MCF 10A (cell line): Measurements from ENCODE around the gene CMTM4. TPM values are rescaled to one million over a fixed set of nuclear protein-coding genes. Genes with fewer than 3 reads are reported as not detected.
"Not testable (repeated sequence)": the region's sequence is repeated elsewhere in the genome, so short reads cannot be mapped to it uniquely, and the experiment has no call there.

Experiments used
- BruUV-seq: library from RNA; stranded (reverse); fragments of 400-500 nt; replicated peaks from 2 replicates; lab custom pipeline; 2021; lab: Mats Ljungman, UMichigan
- CTCF ChIA-PET: fragments of 300-600 bp; sonication (Branson Sonifier 250); formaldehyde crosslinking; extraction: SDS; loops from one replicate; lab custom pipeline; 2021; ENCODE audit warnings: antibody characterized with exemption, inconsistent platforms; lab: Yijun Ruan, JAX
- POLR2A ChIA-PET: fragments of 300-600, 350-650 bp; sonication (Branson Sonifier 250); formaldehyde crosslinking; extraction: SDS; loops from one replicate; lab custom pipeline; 2020; ENCODE audit warnings: antibody characterized with exemption, inconsistent platforms; lab: Yijun Ruan, JAX
- DNase-seq: peaks from one replicate; pipeline ENCODE4 v3.0.0-alpha.2; 2018; ENCODE audit not compliant: unreplicated experiment
- H3K27ac Mint-ChIP-seq: one replicate; pipeline ENCODE4 v1.8.0; 2022; ENCODE audit warnings: mild to moderate bottlenecking, low read depth, mixed read lengths; ENCODE audit not compliant: unreplicated experiment
- H3K27me3 Mint-ChIP-seq: one replicate; pipeline ENCODE4 v1.8.0; 2022; ENCODE audit warnings: mixed read lengths; ENCODE audit not compliant: insufficient read depth, unreplicated experiment
- H3K36me3 Mint-ChIP-seq: one replicate; pipeline ENCODE4 v1.8.0; 2022; ENCODE audit warnings: mild to moderate bottlenecking, moderate library complexity, mixed read lengths; ENCODE audit not compliant: insufficient read depth, unreplicated experiment
- H3K4me1 Mint-ChIP-seq: one replicate; pipeline ENCODE4 v1.8.0; 2022; ENCODE audit warnings: mixed read lengths; ENCODE audit not compliant: insufficient read depth, unreplicated experiment
- H3K4me3 Mint-ChIP-seq: one replicate; pipeline ENCODE4 v1.8.0; 2022; ENCODE audit warnings: mild to moderate bottlenecking, moderate library complexity, mixed read lengths; ENCODE audit not compliant: unreplicated experiment
- H3K9me3 Mint-ChIP-seq: one replicate; pipeline ENCODE4 v1.8.0; 2022; ENCODE audit warnings: mixed read lengths; ENCODE audit not compliant: unreplicated experiment
- intact Hi-C: fragments of 100-400 bp; cut with micrococcal nuclease; formaldehyde crosslinking; loops from 2 replicates; pipeline ENCODE4 v1.14.1; 2022
- total RNA-seq: library from RNA; stranded (reverse); gene quantifications from 2 replicates; pipeline ENCODE4 v1.2.3, GENCODE V29; 2022
- TF ChIP-seq, protein P1 (sequence below): fragments of 200-600 bp; IDR thresholded peaks from one replicate; pipeline ENCODE4 v1.8.0; 2022; ENCODE audit warnings: antibody characterized with exemption, mild to moderate bottlenecking; ENCODE audit not compliant: unreplicated experiment

The CMTM4 gene
- total RNA-seq, 1 experiment from 2014 or later: 27.2 TPM

DNA sequence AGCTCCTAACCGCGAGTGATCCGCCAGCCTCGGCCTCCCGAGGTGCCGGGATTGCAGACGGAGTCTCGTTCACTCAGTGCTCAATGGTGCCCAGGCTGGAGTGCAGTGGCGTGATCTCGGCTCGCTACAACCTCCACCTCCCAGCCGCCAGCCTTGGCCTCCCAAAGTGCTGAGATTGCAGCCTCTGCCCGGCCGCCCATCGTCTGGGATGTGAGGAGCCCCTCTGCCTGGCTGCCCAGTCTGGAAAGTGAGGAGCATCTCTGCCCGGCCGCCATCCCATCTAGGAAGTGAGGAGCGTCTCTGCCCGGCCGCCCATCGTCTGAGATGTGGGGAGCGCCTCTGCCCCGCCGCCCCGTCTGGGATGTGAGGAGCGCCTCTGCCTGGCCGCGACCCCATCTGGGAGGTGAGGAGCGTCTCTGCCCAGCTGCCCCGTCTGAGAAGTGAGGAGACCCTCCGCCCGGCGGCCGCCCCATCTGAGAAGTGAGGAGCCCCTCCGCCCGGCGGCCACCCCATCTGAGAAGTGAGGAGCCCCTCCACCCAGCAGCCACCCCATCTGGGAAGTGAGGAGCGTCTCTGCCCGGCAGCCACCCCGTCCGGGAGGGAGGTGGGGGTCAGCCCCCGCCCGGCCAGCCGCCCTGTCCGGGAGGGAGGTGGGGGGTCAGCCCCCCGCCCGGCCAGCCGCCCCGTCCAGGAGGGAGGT is 65.8 kb downstream of the CMTM4 start:
- H3K4me3 Mint-ChIP-seq, BruUV-seq, H3K9me3 Mint-ChIP-seq, POLR2A ChIA-PET, intact Hi-C loops, DNase-seq, H3K4me1 Mint-ChIP-seq, H3K27ac Mint-ChIP-seq, H3K27me3 Mint-ChIP-seq: not testable (repeated sequence)
- peaks cover 23% of the 10 kb centered on the region for H3K36me3 Mint-ChIP-seq
- CTCF ChIA-PET: interaction anchor here (1.6 kb wide), 1 partner anchor 21 kb away, joined by 3 read pairs; no protein-coding TSS in a partner anchor

DNA sequence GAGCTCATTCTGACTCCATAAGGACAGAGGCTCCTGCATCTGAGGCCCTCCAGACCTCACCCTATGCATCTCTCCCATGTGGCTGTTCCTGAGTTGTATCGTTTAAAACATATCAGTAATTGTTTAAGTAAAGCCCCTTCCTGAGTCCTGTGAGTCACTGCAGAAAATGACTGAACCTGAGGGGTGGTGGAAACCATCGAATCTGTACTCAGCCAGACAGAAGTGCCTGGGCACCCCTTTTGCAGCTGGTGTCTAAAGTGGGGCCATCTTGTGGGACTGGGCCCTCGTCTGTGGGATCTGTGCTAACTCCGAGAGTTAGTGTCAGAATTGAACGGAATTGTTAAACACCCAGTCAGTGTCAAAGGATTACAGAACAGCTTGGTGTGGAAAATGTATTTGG is 66.7 kb downstream of the CMTM4 start:
- H3K27me3 Mint-ChIP-seq: no peaks in the 10 kb centered on the region
- H3K4me1 Mint-ChIP-seq: no peaks in the 10 kb centered on the region
- DNase-seq: no peak
- no peak overlapping the region for H3K27ac Mint-ChIP-seq
- ChIA-PET POLR2A (interaction anchor here (1.5 kb wide), 1 partner anchor 21 kb away, joined by 5 read pairs; no protein-coding TSS in a partner anchor), CTCF (interaction anchor here (0.5 to 2.0 kb wide), 5 partner anchors 11 to 223 kb away, joined by 3 to 11 read pairs (median 3); no protein-coding TSS in a partner anchor)
- intact Hi-C loops: no loop called here
- no peaks in the 10 kb centered on the region for H3K9me3 Mint-ChIP-seq
- BruUV-seq: no TSS peak
- peaks cover 23% of the 10 kb centered on the region for H3K36me3 Mint-ChIP-seq
- TF ChIP-seq, protein P1, sequence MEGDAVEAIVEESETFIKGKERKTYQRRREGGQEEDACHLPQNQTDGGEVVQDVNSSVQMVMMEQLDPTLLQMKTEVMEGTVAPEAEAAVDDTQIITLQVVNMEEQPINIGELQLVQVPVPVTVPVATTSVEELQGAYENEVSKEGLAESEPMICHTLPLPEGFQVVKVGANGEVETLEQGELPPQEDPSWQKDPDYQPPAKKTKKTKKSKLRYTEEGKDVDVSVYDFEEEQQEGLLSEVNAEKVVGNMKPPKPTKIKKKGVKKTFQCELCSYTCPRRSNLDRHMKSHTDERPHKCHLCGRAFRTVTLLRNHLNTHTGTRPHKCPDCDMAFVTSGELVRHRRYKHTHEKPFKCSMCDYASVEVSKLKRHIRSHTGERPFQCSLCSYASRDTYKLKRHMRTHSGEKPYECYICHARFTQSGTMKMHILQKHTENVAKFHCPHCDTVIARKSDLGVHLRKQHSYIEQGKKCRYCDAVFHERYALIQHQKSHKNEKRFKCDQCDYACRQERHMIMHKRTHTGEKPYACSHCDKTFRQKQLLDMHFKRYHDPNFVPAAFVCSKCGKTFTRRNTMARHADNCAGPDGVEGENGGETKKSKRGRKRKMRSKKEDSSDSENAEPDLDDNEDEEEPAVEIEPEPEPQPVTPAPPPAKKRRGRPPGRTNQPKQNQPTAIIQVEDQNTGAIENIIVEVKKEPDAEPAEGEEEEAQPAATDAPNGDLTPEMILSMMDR: no peak
- no peak overlapping the region for H3K4me3 Mint-ChIP-seq

DNA sequence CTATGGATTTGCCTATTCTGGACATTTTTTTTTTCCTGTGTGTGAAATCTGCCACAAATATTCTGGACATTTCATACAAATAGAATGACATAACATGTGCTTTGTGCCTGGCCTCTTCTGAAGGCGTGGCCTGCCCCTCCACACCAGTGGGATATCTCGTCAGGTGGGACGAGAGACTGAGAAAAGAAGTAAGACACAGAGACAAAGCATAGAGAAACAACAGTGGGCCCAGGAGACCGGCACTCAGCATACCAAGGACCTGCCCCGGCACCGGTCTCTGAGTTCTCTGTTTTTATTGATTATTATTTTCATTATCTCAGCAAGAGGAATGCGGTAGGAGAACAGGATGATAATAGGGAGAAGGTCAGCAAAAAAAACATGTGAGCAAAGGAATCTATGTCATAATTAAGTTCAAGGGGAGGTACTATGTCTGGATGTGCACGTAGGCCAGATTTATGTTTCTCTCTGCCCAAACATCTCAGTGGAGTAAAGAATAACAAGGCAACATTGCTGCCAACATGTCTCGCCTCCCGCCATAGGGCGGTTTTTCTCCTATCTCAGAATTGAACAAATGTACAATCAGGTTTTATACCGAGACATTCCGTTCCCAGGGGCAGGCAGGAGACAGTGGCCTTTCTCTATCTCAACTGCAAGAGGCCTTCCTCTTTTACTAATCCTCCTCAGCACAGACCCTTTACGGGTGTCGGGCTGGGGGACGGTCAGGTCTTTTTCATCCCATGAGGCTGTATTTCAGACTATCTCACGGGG is 68.7 kb downstream of the CMTM4 start:
- H3K36me3 Mint-ChIP-seq, H3K9me3 Mint-ChIP-seq, H3K4me3 Mint-ChIP-seq, H3K4me1 Mint-ChIP-seq, DNase-seq, H3K27ac Mint-ChIP-seq, intact Hi-C loops, H3K27me3 Mint-ChIP-seq, BruUV-seq: not testable (repeated sequence)
- ChIA-PET CTCF (interaction anchor here (2.0 to 2.2 kb wide), 2 partner anchors 19 to 23 kb away, joined by 8 to 11 read pairs; no protein-coding TSS in a partner anchor), POLR2A (interaction anchor here (0.8 to 1.5 kb wide), 2 partner anchors 9 kb away, joined by 3 to 5 read pairs; no protein-coding TSS in a partner anchor)

GRCh38 chr16:66623755-66624154 is 72.8 kb downstream of the CMTM4 start:
- no peak overlapping the region for H3K4me3 Mint-ChIP-seq
- TF ChIP-seq, protein P1: no peak
- peaks cover 11% of the 10 kb centered on the region for H3K4me1 Mint-ChIP-seq
- no peak overlapping the region for H3K27ac Mint-ChIP-seq
- H3K27me3 Mint-ChIP-seq: no peaks in the 10 kb centered on the region
- intact Hi-C loops: no loop called here
- no peaks in the 10 kb centered on the region for H3K9me3 Mint-ChIP-seq
- CTCF ChIA-PET: interaction anchor here (0.6 to 1.2 kb wide), 5 partner anchors 16 to 217 kb away, joined by 3 to 5 read pairs (median 4); no protein-coding TSS in a partner anchor
- POLR2A ChIA-PET: interaction anchor here (1.4 kb wide), 1 partner anchor 15 kb away, joined by 5 read pairs; no protein-coding TSS in a partner anchor
- BruUV-seq: no TSS peak
- no peak for DNase-seq
- peaks cover 16% of the 10 kb centered on the region for H3K36me3 Mint-ChIP-seq
